Neuronal stem cell (in vitro differentiated cells): ENCODE data around the gene CLDN11.
A peak's percentile ranks its signal among the peaks of the same experiment; 100 is the strongest.

Source experiments
- DNase-seq: peaks from one replicate; pipeline ENCODE4 v3.0.0-alpha.2; 2013; ENCODE audit warnings: low spot score
- H2AFZ ChIP-seq: one replicate; pipeline ENCODE4 v1.6.1; 2013; ENCODE audit warnings: mild to moderate bottlenecking, low read length, inconsistent platforms
- H2AK5ac ChIP-seq: 2 replicates; pipeline ENCODE4 v1.6.1; 2013; ENCODE audit warnings: low read depth, mild to moderate bottlenecking, inconsistent platforms, low read length, moderate library complexity, mixed read lengths
- H2BK120ac ChIP-seq: 2 replicates; pipeline ENCODE4 v1.6.1; 2013; ENCODE audit warnings: low read depth, mild to moderate bottlenecking, inconsistent platforms, low read length, moderate library complexity, mixed read lengths
- H2BK12ac ChIP-seq: one replicate; pipeline ENCODE4 v1.6.1; 2013; ENCODE audit warnings: low read length, inconsistent platforms
- H2BK15ac ChIP-seq: 2 replicates; pipeline ENCODE4 v1.6.1; 2013; ENCODE audit warnings: mild to moderate bottlenecking, low read length, inconsistent platforms, mixed read lengths
- H2BK5ac ChIP-seq: one replicate; pipeline ENCODE4 v1.6.1; 2013; ENCODE audit warnings: inconsistent platforms, mild to moderate bottlenecking, low read length, moderate library complexity
- H3K14ac ChIP-seq: one replicate; pipeline ENCODE4 v1.6.1; 2013; ENCODE audit warnings: low read length, inconsistent platforms
- H3K18ac ChIP-seq: 2 replicates; pipeline ENCODE4 v1.6.1; 2013; ENCODE audit warnings: low read length, inconsistent platforms
- H3K23ac ChIP-seq: 2 replicates; pipeline ENCODE4 v1.6.1; 2013; ENCODE audit warnings: low read depth, mild to moderate bottlenecking, mixed read lengths, low read length, inconsistent platforms; ENCODE audit not compliant: poor library complexity
- H3K27ac ChIP-seq: replicated peaks from 3 replicates; pipeline ENCODE4 v1.5.1; 2013; ENCODE audit warnings: low read length, inconsistent platforms
- H3K27me3 ChIP-seq, 3 experiments: 2 replicates each; pipeline ENCODE4 v1.6.1; 2013; ENCODE audit warnings: low read length in 3 of 3, mild to moderate bottlenecking in 2 of 3, inconsistent platforms in 1 of 3, low read depth in 1 of 3, mixed read lengths in 1 of 3, moderate library complexity in 1 of 3; ENCODE audit not compliant: control insufficient read depth in 3 of 3, insufficient read depth in 3 of 3
- H3K36me3 ChIP-seq, 2 donors: replicated peaks in 1 of 2; 2 replicates each; pipeline ENCODE4 v1.6.1; 2013; ENCODE audit warnings: low read length in 2 of 2; ENCODE audit not compliant: control insufficient read depth in 2 of 2, insufficient read depth in 2 of 2
- H3K4ac ChIP-seq: 2 replicates; pipeline ENCODE4 v1.6.1; 2013; ENCODE audit warnings: inconsistent platforms, mild to moderate bottlenecking, low read length, moderate library complexity
- H3K4me1 ChIP-seq, 2 donors: 1 replicate in 1 of 2; 2 replicates in 1 of 2; pipeline ENCODE4 v1.6.1; 2013; ENCODE audit warnings: low read length in 2 of 2, low read depth in 1 of 2; ENCODE audit not compliant: control insufficient read depth in 2 of 2, insufficient read depth in 1 of 2
- H3K4me2 ChIP-seq: one replicate; pipeline ENCODE4 v1.6.1; 2013; ENCODE audit warnings: mild to moderate bottlenecking, low read length, inconsistent platforms; ENCODE audit not compliant: insufficient read depth, poor library complexity, severe bottlenecking
- H3K4me3 ChIP-seq, 2 donors: 2 replicates each; pipeline ENCODE4 v1.5.1; 2013; ENCODE audit warnings: low read length in 2 of 2, mild to moderate bottlenecking in 2 of 2, inconsistent platforms in 1 of 2, moderate library complexity in 1 of 2
- H3K79me1 ChIP-seq: one replicate; pipeline ENCODE4 v1.6.1; 2013; ENCODE audit warnings: low read depth, mild to moderate bottlenecking, inconsistent platforms, low read length, moderate library complexity
- H3K9ac ChIP-seq: one replicate; pipeline ENCODE4 v1.6.1; 2013; ENCODE audit warnings: mild to moderate bottlenecking, low read depth, low read length, inconsistent platforms; ENCODE audit not compliant: poor library complexity
- H3K9me3 ChIP-seq, 2 donors: replicated peaks in 1 of 2; 2 replicates each; pipeline versions ENCODE3 to v1.6.1; 2013; ENCODE audit warnings: low read length in 2 of 2, mild to moderate bottlenecking in 2 of 2, inconsistent platforms in 1 of 2, low read depth in 1 of 2, mixed read lengths in 1 of 2, moderate library complexity in 1 of 2; ENCODE audit not compliant: control insufficient read depth in 2 of 2, insufficient read depth in 1 of 2
- H4K8ac ChIP-seq: one replicate; pipeline ENCODE4 v1.6.1; 2013; ENCODE audit warnings: low read depth, mild to moderate bottlenecking, inconsistent platforms, low read length, moderate library complexity
- H4K91ac ChIP-seq: one replicate; pipeline ENCODE4 v1.6.1; 2013; ENCODE audit warnings: low read length, low read depth, mild to moderate bottlenecking, inconsistent platforms; ENCODE audit not compliant: poor library complexity
- WGBS, 2 donors: extraction: QIAGEN DNeasy Blood & Tissue Kit; methylation state at CpG; one replicate each; pipeline ENCODE4 v1.1.7; 2013; ENCODE audit warnings: missing lambda C conversion rate in 2 of 2, mixed read lengths in 1 of 2; ENCODE audit not compliant: insufficient read length in 2 of 2, insufficient replicate concordance in 1 of 2; ENCODE audit errors: extremely low coverage in 2 of 2; 5-methylcytosine and 5-hydroxymethylcytosine counted together

The CLDN11 gene

GRCh38 chr3:170467571-170468147 is 49.0 kb downstream of the CLDN11 start:
- Histone ChIP-seq H4K91ac (no peak overlapping the region), H2BK12ac (no peak overlapping the region), H2AK5ac (no peak overlapping the region), H3K36me3 (no peaks in the 10 kb centered on the region), H3K14ac (no peak overlapping the region), H2BK15ac (no peak overlapping the region), H2AFZ (no peak overlapping the region), H3K4me1 (peaks cover 0 to 8% of the 10 kb centered on the region in 2 donors), H3K27me3 (no peaks in the 10 kb centered on the region), H4K8ac (no peak overlapping the region), H3K27ac (no peak overlapping the region), H3K18ac (no peak overlapping the region), H3K23ac (no peak overlapping the region), H3K79me1 (no peaks in the 10 kb centered on the region), H3K9ac (no peak overlapping the region), H3K4me2 (no peak overlapping the region), H3K4ac (no peak overlapping the region), H3K4me3 (no peak overlapping the region), H2BK120ac (no peak overlapping the region), H2BK5ac (no peak overlapping the region), H3K9me3 (no peaks in the 10 kb centered on the region)
- WGBS, 2 donors: no CpG with 5 or more reads among the region's 7 CpGs
- no peak for DNase-seq

GRCh38 chr3:170469151-170470062 is 50.7 kb downstream of the CLDN11 start:
- H3K14ac ChIP-seq: no peak overlapping the region
- no peak overlapping the region for H2BK120ac ChIP-seq
- no peak overlapping the region for H2BK12ac ChIP-seq
- H2BK15ac ChIP-seq: no peak overlapping the region
- no peak overlapping the region for H2AK5ac ChIP-seq
- H3K23ac ChIP-seq: no peak overlapping the region
- no peak overlapping the region for H3K18ac ChIP-seq
- H3K4ac ChIP-seq: no peak overlapping the region
- no peak overlapping the region for H2BK5ac ChIP-seq
- H4K8ac ChIP-seq: no peak overlapping the region
- no peaks in the 10 kb centered on the region for H3K79me1 ChIP-seq
- no peaks in the 10 kb centered on the region for H3K36me3 ChIP-seq
- H3K4me1 ChIP-seq: peaks cover 0 to 8% of the 10 kb centered on the region in 2 donors
- peaks cover 0 to 3% (median 0%) of the 10 kb centered on the region in 3 experiments for H3K27me3 ChIP-seq
- DNase-seq: no peak
- no peak overlapping the region for H2AFZ ChIP-seq
- no CpG with 5 or more reads among the region's 5 CpGs for WGBS, 2 donors
- H3K9me3 ChIP-seq: no peaks in the 10 kb centered on the region
- no peak overlapping the region for H3K27ac ChIP-seq
- no peak overlapping the region for H3K4me2 ChIP-seq
- H3K4me3 ChIP-seq: no peak overlapping the region
- H3K9ac ChIP-seq: no peak overlapping the region
- H4K91ac ChIP-seq: no peak overlapping the region

- H3K23ac ChIP-seq: no peak overlapping the region
- H3K79me1 ChIP-seq: no peaks in the 10 kb centered on the region
- H2BK15ac ChIP-seq: no peak overlapping the region
- H4K8ac ChIP-seq: no peak overlapping the region
- H3K27me3 ChIP-seq: peaks cover 0 to 10% (median 0%) of the 10 kb centered on the region in 3 experiments
- no peak overlapping the region for H2AK5ac ChIP-seq
- no peak overlapping the region for H2BK120ac ChIP-seq
- peaks cover 0 to 8% of the 10 kb centered on the region in 2 donors for H3K4me1 ChIP-seq
- H3K27ac ChIP-seq: no peak overlapping the region
- H3K14ac ChIP-seq: no peak overlapping the region
- no peaks in the 10 kb centered on the region for H3K9me3 ChIP-seq
- no peak overlapping the region for H3K9ac ChIP-seq
- no peak overlapping the region for H2BK12ac ChIP-seq
- no peak overlapping the region for H2BK5ac ChIP-seq
- no peak overlapping the region for H3K4me2 ChIP-seq
- no peak overlapping the region for H3K18ac ChIP-seq
- DNase-seq: no peak
- H4K91ac ChIP-seq: no peak overlapping the region
- H3K36me3 ChIP-seq: no peaks in the 10 kb centered on the region
- no peak overlapping the region for H3K4me3 ChIP-seq
- no CpG with 5 or more reads among the region's 9 CpGs for WGBS, 2 donors
- H2AFZ ChIP-seq: peak overlapping the region; percentile 71
- no peak overlapping the region for H3K4ac ChIP-seq
These were observed 51.7 kb downstream of the CLDN11 start for GRCh38 chr3:170470063-170471016.
